Cardiac fibroblast (primary cell): ENCODE measurements around the gene ZEB1.

Experiments used
- DNase-seq, 2 donors: peaks; one replicate each; pipeline versions ENCODE4 v3.0.0 to v3.0.0-alpha.2; 2010; ENCODE audit warnings: low read depth in 2 of 2
- H3K4me3 ChIP-seq, 2 donors: replicated peaks in 1 of 2; 1 replicate in 1 of 2; 2 replicates in 1 of 2; pipeline ENCODE4 v1.5.1; 2011; ENCODE audit warnings: low read depth in 2 of 2, low read length in 2 of 2, mild to moderate bottlenecking in 2 of 2, moderate library complexity in 1 of 2
- CTCF ChIP-seq: IDR thresholded peaks from one replicate; pipeline ENCODE4 v1.5.1; 2011; ENCODE audit warnings: low read depth, mild to moderate bottlenecking, low read length, inconsistent platforms

ZEB1 gene

DNA sequence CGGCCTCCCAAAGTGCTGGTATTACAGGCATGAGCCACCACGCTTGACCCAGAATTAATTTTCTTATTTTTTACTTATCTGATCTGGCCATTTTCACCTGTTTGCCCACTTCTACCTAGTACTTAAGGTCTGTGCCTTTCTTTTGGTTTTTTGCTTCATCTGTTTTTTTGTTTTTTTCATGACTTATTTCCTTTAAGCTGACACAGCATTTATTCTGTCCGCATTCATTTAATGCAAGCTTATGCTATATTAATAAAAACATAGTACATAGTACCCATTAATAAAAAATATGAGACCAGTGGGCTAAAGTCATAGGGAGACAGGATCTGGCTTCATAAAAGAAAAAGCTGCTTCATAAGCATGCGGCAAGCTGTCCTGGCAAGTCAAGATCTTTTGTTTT lies 205.4 kb downstream of the ZEB1 start:
- DNase-seq, result no peak
- TF ChIP-seq CTCF, result no peak
- no peak overlapping the region for H3K4me3 ChIP-seq

- no peak for DNase-seq
- no peak overlapping the region for H3K4me3 ChIP-seq
- TF ChIP-seq CTCF, result no peak
Measured at GRCh38 chr10:31526178-31526577, 207.2 kb downstream of the ZEB1 start.

DNA sequence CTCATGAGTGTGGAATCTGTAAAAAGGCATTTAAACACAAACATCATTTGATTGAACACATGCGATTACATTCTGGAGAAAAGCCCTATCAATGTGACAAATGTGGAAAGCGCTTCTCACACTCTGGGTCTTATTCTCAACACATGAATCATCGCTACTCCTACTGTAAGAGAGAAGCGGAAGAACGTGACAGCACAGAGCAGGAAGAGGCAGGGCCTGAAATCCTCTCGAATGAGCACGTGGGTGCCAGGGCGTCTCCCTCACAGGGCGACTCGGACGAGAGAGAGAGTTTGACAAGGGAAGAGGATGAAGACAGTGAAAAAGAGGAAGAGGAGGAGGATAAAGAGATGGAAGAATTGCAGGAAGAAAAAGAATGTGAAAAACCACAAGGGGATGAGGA lies 207.7 kb downstream of the ZEB1 start:
- DNase-seq, result peak; percentile 13 to 53
- no peak overlapping the region for H3K4me3 ChIP-seq
- TF ChIP-seq CTCF, result no peak

- TF ChIP-seq CTCF, result no peak
- no peak for DNase-seq
- no peak overlapping the region for H3K4me3 ChIP-seq
Measured at GRCh38 chr10:31528831-31529230, 209.8 kb downstream of the ZEB1 start.

GRCh38 chr10:31536302-31536701 lies 217.3 kb downstream of the ZEB1 start:
- TF ChIP-seq CTCF, result no peak

DNA sequence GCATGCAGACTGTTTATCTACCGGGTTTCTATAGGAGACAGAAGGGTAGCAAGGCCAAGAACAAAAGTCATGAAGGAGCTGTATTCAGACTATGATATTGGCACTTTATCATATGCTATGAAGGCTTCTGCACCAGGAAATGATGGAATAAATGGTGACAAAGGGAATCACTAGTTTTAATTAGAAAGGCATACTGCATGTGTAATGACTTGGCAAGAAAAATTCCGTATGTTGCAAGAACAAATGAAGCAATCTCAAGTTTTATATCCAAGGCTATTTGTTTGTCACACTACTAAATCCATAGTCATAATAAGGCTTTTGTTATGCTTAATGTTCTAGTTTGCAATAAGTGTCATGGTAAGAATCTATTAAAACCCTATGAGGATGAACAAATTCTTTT lies 230.9 kb downstream of the ZEB1 start:
- no peak for TF ChIP-seq CTCF
- H3K4me3 ChIP-seq, result no peak overlapping the region
- peak; percentile 52 to 69 for DNase-seq

More at GRCh38 chr10:31536302-31536701, 217.3 kb downstream of the ZEB1 start:
- peak; percentile 15 to 25 for DNase-seq
- no peak overlapping the region for H3K4me3 ChIP-seq

GRCh38 chr10:31554556-31554955 lies 235.5 kb downstream of the ZEB1 start:
- DNase-seq, result peak; percentile 63 to 65
- TF ChIP-seq CTCF, result no peak
- H3K4me3 ChIP-seq, result no peak overlapping the region
